ENCODE results near the gene OSTC.

- TF ChIP-seq POLR2A (IDR thresholded peaks at IDR 0.05), result no peak
- TF ChIP-seq, protein P1, sequence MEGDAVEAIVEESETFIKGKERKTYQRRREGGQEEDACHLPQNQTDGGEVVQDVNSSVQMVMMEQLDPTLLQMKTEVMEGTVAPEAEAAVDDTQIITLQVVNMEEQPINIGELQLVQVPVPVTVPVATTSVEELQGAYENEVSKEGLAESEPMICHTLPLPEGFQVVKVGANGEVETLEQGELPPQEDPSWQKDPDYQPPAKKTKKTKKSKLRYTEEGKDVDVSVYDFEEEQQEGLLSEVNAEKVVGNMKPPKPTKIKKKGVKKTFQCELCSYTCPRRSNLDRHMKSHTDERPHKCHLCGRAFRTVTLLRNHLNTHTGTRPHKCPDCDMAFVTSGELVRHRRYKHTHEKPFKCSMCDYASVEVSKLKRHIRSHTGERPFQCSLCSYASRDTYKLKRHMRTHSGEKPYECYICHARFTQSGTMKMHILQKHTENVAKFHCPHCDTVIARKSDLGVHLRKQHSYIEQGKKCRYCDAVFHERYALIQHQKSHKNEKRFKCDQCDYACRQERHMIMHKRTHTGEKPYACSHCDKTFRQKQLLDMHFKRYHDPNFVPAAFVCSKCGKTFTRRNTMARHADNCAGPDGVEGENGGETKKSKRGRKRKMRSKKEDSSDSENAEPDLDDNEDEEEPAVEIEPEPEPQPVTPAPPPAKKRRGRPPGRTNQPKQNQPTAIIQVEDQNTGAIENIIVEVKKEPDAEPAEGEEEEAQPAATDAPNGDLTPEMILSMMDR (IDR thresholded peaks at IDR 0.05), result no peak
Observed at GRCh38 chr4:108714880-108715279, 64.5 kb downstream of the OSTC start.

Data from Peyer's patch (tissue), 4 donors.